Measurements from ENCODE around the gene NCAM1. TPM values are rescaled to one million over a fixed set of nuclear protein-coding genes. Genes with fewer than 3 reads are reported as not detected.

NCAM1 gene
- polyA plus RNA-seq, 2 of the 4 experiments (the other 2 are of a cell fraction), result 0.01 to 0.12 TPM

- TF ChIP-seq PHF8 (IDR thresholded peaks at IDR 0.05; ENCODE audit: borderline replicate concordance, low read depth), result no peak
Measured at GRCh38 chr11:113234888-113235287, 273.7 kb downstream of the NCAM1 start (continued).

- H3K9me3 ChIP-seq, result no peaks in the 10 kb centered on the region
- ChIA-PET POLR2A (no interaction called here), CTCF (no interaction called here)
- 15% methylated on average over 3 of the region's 4 CpGs for WGBS (ENCODE audit: missing lambda C conversion rate)
- DNase-seq (ENCODE audit: low read depth in 1 of 2, low spot score in 1 of 2) (no peak), FAIRE-seq (no peak), ATAC-seq (no peak)
- H3K27ac ChIP-seq, result no peak overlapping the region
- H3K4me1 ChIP-seq, result no peaks in the 10 kb centered on the region
- no peak overlapping the region for H3K4me3 ChIP-seq
- H3K4me2 ChIP-seq, result no peak overlapping the region
- TF ChIP-seq BHLHE40 (IDR thresholded peaks at IDR 0.05; ENCODE audit: low read depth, low read length) (no peak), MAFK (IDR thresholded peaks at IDR 0.05; ENCODE audit: partially characterized antibody) (peak; percentile 23), SREBF2 (IDR thresholded peaks at IDR 0.05) (no peak)
Measured at GRCh38 chr11:113237261-113237660, 276.0 kb downstream of the NCAM1 start.

- Histone ChIP-seq H3K27ac (no peak overlapping the region), H3K4me3 (no peak overlapping the region), H3K9me3 (no peaks in the 10 kb centered on the region), H3K4me2 (no peak overlapping the region), H3K4me1 (no peaks in the 10 kb centered on the region)
- CTCF ChIA-PET, result no interaction called here
- WGBS (ENCODE audit: missing lambda C conversion rate), result 74% methylated on average over 5 of the region's 5 CpGs
- TF ChIP-seq ZSCAN20 (CRISPR knock-in tag; IDR thresholded peaks at IDR 0.05), result no peak
- TF ChIP-seq CTCF (IDR thresholded peaks at IDR 0.05), result no peak
- TF ChIP-seq USF2 (IDR thresholded peaks at IDR 0.05), result no peak
- TF ChIP-seq RAD21 (conservative IDR thresholded peaks at IDR 0.05 in 1 of 2, IDR thresholded peaks at IDR 0.05 in 1 of 2), result no peak
- no peak for TF ChIP-seq CBX8 (IDR thresholded peaks at IDR 0.05)
- TF ChIP-seq HMGXB4 (CRISPR knock-in tag; IDR thresholded peaks at IDR 0.05; ENCODE audit: borderline replicate concordance), result no peak
- no peak for TF ChIP-seq HES2 (IDR thresholded peaks at IDR 0.05)
- TF ChIP-seq PBX3 (IDR thresholded peaks at IDR 0.05), result no peak
- ATAC-seq (no peak), FAIRE-seq (no peak), DNase-seq (ENCODE audit: low read depth in 1 of 2, low spot score in 1 of 2) (no peak)
- POLR2A ChIA-PET, result no interaction called here
Measured at GRCh38 chr11:113238721-113239120, 277.5 kb downstream of the NCAM1 start.

- Histone ChIP-seq H3K4me3 (no peak overlapping the region), H3K9me3 (no peaks in the 10 kb centered on the region), H3K27ac (no peak overlapping the region), H3K4me2 (no peak overlapping the region), H3K4me1 (no peaks in the 10 kb centered on the region)
- ChIA-PET CTCF (no interaction called here), POLR2A (no interaction called here)
- FAIRE-seq, result no peak
- no peak for ATAC-seq
- DNase-seq (ENCODE audit: low read depth in 1 of 2, low spot score in 1 of 2), result no peak
- WGBS (ENCODE audit: missing lambda C conversion rate), result 19% methylated on average over 5 of the region's 5 CpGs
- no peak for TF ChIP-seq CEBPB (IDR thresholded peaks at IDR 0.05)
- TF ChIP-seq TFCP2L1 (CRISPR knock-in tag; IDR thresholded peaks at IDR 0.05), result no peak
- no peak for TF ChIP-seq ELK1 (IDR thresholded peaks at IDR 0.05; ENCODE audit: low read depth, low read length)
- no peak for TF ChIP-seq CHD2 (IDR thresholded peaks at IDR 0.05; ENCODE audit: low read length, partially characterized antibody)
- TF ChIP-seq NFE2L2 (conservative IDR thresholded peaks at IDR 0.05; ENCODE audit: low read length), result no peak
- no peak for TF ChIP-seq HDAC2 (IDR thresholded peaks at IDR 0.05)
Measured at GRCh38 chr11:113240389-113240788, 279.2 kb downstream of the NCAM1 start.

Data from A549 (cell line).